Measurements from ENCODE around the gene ENGASE. TPM values are rescaled to one million over a fixed set of nuclear protein-coding genes. Genes with fewer than 3 reads are reported as not detected.

The ENGASE gene
- total RNA-seq, 1 experiment from 2014 or later = 34.5 TPM

- Histone ChIP-seq H2AFZ (ENCODE audit: low read length) (no peak overlapping the region), H3K36me3 (ENCODE audit: low read depth, low read length) (no peaks in the 10 kb centered on the region), H3K9me2 (replicated peaks; ENCODE audit: low read length) (no peaks in the 10 kb centered on the region), H3K27me3 (ENCODE audit: low read length) (peaks cover 98% of the 10 kb centered on the region), H3K4me2 (ENCODE audit: low read length) (no peak overlapping the region), H3F3A (ENCODE audit: low read length, unreplicated experiment) (no peaks in the 10 kb centered on the region), H3K9me3 (ENCODE audit: low read length) (no peaks in the 10 kb centered on the region), H3K4me1 (ENCODE audit: insufficient read depth, low read length) (no peaks in the 10 kb centered on the region), H3K9ac (ENCODE audit: low read length) (no peak overlapping the region), H3K27ac (ENCODE audit: low read length) (no peak overlapping the region), H4K20me1 (ENCODE audit: low read length) (no peaks in the 10 kb centered on the region), H3K4me3 (ENCODE audit: low read length) (no peak overlapping the region), H3K79me2 (ENCODE audit: low read length) (no peaks in the 10 kb centered on the region)
- intact Hi-C loops (cut with micrococcal nuclease) = no loop called here
- no peak for TF ChIP-seq EZH2 (IDR thresholded peaks at IDR 0.05; ENCODE audit: low read length, unreplicated experiment)
- no peak for TF ChIP-seq CTCF (conservative IDR thresholded peaks at IDR 0.05; ENCODE audit: low read depth, low read length)
- no peak for TF ChIP-seq EZH2phosphoT487 (IDR thresholded peaks at IDR 0.05; ENCODE audit: borderline replicate concordance, low read length)
- DNase-seq (no peak), ATAC-seq (no peak)
- ChIA-PET POLR2A (ENCODE audit: unreplicated experiment) (no interaction called here), CTCF (no interaction called here)
- BruUV-seq (replicated peaks) = no TSS peak
Measured at GRCh38 chr17:79133214-79133613, 58.6 kb downstream of the ENGASE start.

GRCh38 chr17:79133985-79134384 lies 59.4 kb downstream of the ENGASE start:
- H3K79me2 ChIP-seq (ENCODE audit: low read length) = no peaks in the 10 kb centered on the region
- intact Hi-C loops (cut with micrococcal nuclease) = no loop called here
- H3K27ac ChIP-seq (ENCODE audit: low read length) = no peak overlapping the region
- no peaks in the 10 kb centered on the region for H3K36me3 ChIP-seq (ENCODE audit: low read depth, low read length)
- no peaks in the 10 kb centered on the region for H3F3A ChIP-seq (ENCODE audit: low read length, unreplicated experiment)
- H3K9ac ChIP-seq (ENCODE audit: low read length) = no peak overlapping the region
- no peaks in the 10 kb centered on the region for H4K20me1 ChIP-seq (ENCODE audit: low read length)
- BruUV-seq (replicated peaks) = no TSS peak
- DNase-seq = no peak
- POLR2A ChIA-PET (ENCODE audit: unreplicated experiment) = no interaction called here
- TF ChIP-seq CTCF (conservative IDR thresholded peaks at IDR 0.05; ENCODE audit: low read depth, low read length) (no peak), EZH2 (IDR thresholded peaks at IDR 0.05; ENCODE audit: low read length, unreplicated experiment) (no peak), EZH2phosphoT487 (IDR thresholded peaks at IDR 0.05; ENCODE audit: borderline replicate concordance, low read length) (no peak)
- no peak for ATAC-seq
- no peak overlapping the region for H3K4me3 ChIP-seq (ENCODE audit: low read length)
- H3K9me3 ChIP-seq (ENCODE audit: low read length) = no peaks in the 10 kb centered on the region
- no peaks in the 10 kb centered on the region for H3K4me1 ChIP-seq (ENCODE audit: insufficient read depth, low read length)
- H3K27me3 ChIP-seq (ENCODE audit: low read length) = peaks cover 98% of the 10 kb centered on the region
- no peak overlapping the region for H3K4me2 ChIP-seq (ENCODE audit: low read length)
- H3K9me2 ChIP-seq (replicated peaks; ENCODE audit: low read length) = no peaks in the 10 kb centered on the region
- H2AFZ ChIP-seq (ENCODE audit: low read length) = no peak overlapping the region
- CTCF ChIA-PET = no interaction called here

DNA sequence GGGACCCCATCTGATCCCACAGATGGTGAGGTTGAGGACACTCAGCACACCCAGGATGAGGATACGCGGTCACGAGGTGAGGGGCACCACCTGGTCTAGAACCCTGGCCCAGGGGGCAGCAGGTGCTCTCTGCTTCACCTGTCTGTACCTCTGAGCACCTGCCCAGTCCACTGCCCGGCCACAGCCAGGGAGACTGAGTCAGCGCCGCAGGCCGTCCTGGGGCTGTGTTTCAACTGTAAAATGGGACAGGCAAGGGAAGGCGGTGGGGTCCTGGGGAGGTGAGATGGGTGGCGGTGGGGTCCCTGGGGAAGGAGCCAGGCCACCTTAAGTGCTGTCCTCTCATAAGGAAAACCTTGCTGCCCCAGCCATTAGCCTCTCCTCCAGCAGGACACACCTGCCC lies 60.4 kb downstream of the ENGASE start:
- no peaks in the 10 kb centered on the region for H3K36me3 ChIP-seq (ENCODE audit: low read depth, low read length)
- ChIA-PET POLR2A (ENCODE audit: unreplicated experiment) (no interaction called here), CTCF (no interaction called here)
- DNase-seq (no peak), ATAC-seq (no peak)
- no peaks in the 10 kb centered on the region for H3K4me1 ChIP-seq (ENCODE audit: insufficient read depth, low read length)
- intact Hi-C loops (cut with micrococcal nuclease) = no loop called here
- H3K4me3 ChIP-seq (ENCODE audit: low read length) = no peak overlapping the region
- BruUV-seq (replicated peaks) = no TSS peak
- H3K9me3 ChIP-seq (ENCODE audit: low read length) = no peaks in the 10 kb centered on the region
- no peak overlapping the region for H3K27ac ChIP-seq (ENCODE audit: low read length)
- H3K79me2 ChIP-seq (ENCODE audit: low read length) = no peaks in the 10 kb centered on the region
- no peak overlapping the region for H2AFZ ChIP-seq (ENCODE audit: low read length)
- H3K9ac ChIP-seq (ENCODE audit: low read length) = no peak overlapping the region
- TF ChIP-seq EZH2 (IDR thresholded peaks at IDR 0.05; ENCODE audit: low read length, unreplicated experiment) = no peak
- TF ChIP-seq CTCF (conservative IDR thresholded peaks at IDR 0.05; ENCODE audit: low read depth, low read length) = no peak
- TF ChIP-seq EZH2phosphoT487 (IDR thresholded peaks at IDR 0.05; ENCODE audit: borderline replicate concordance, low read length) = no peak
- no peaks in the 10 kb centered on the region for H3F3A ChIP-seq (ENCODE audit: low read length, unreplicated experiment)
- H3K4me2 ChIP-seq (ENCODE audit: low read length) = no peak overlapping the region
- H3K9me2 ChIP-seq (replicated peaks; ENCODE audit: low read length) = no peaks in the 10 kb centered on the region
- H4K20me1 ChIP-seq (ENCODE audit: low read length) = no peaks in the 10 kb centered on the region
- H3K27me3 ChIP-seq (ENCODE audit: low read length) = peaks cover 98% of the 10 kb centered on the region

Measured in PC-3 (cell line).